Loucy (cell line): Measurements from ENCODE around the gene MOCS1.
"Not testable (repeated sequence)": the region's sequence is repeated elsewhere in the genome, so short reads cannot be mapped to it uniquely, and the experiment has no call there.

Experiments
- H2AFZ ChIP-seq: fragments of 200-600 bp; sonication (generic); 2 replicates; pipeline ENCODE4 v1.6.0; 2016; ENCODE audit warnings: antibody characterized with exemption, mild to moderate bottlenecking, low read length, moderate library complexity
- H3F3A ChIP-seq: fragments of 200-600 bp; 2 replicates; pipeline ENCODE4 v1.6.0; 2016; ENCODE audit warnings: antibody characterized with exemption, low read depth, mild to moderate bottlenecking
- H3K27me3 ChIP-seq: fragments of 200-600 bp; sonication (generic); 2 replicates; pipeline ENCODE4 v1.6.1; 2014; ENCODE audit warnings: low read length, mild to moderate bottlenecking; ENCODE audit not compliant: insufficient read depth, poor library complexity, severe bottlenecking
- H3K36me3 ChIP-seq: fragments of 200-600 bp; sonication (generic); 2 replicates; pipeline ENCODE4 v1.6.1; 2016; ENCODE audit warnings: low read length; ENCODE audit not compliant: insufficient read depth
- H3K4me1 ChIP-seq: fragments of 200-600 bp; sonication (generic); 2 replicates; pipeline ENCODE4 v1.5.1; 2014; ENCODE audit warnings: low read length, mild to moderate bottlenecking; ENCODE audit not compliant: insufficient read depth, poor library complexity, severe bottlenecking
- H3K4me2 ChIP-seq: fragments of 200-600 bp; sonication (generic); 2 replicates; pipeline ENCODE4 v1.6.0; 2014; ENCODE audit warnings: antibody characterized with exemption, low read length, low read depth, mild to moderate bottlenecking; ENCODE audit not compliant: poor library complexity, severe bottlenecking
- H3K4me3 ChIP-seq: fragments of 200-600 bp; sonication (generic); 2 replicates; pipeline ENCODE4 v1.5.1; 2014; ENCODE audit warnings: low read length, mild to moderate bottlenecking, mixed read lengths; ENCODE audit not compliant: poor library complexity, severe bottlenecking
- H3K79me2 ChIP-seq: fragments of 200-600 bp; sonication (generic); 2 replicates; pipeline ENCODE4 v1.6.1; 2014; ENCODE audit warnings: low read length; ENCODE audit not compliant: insufficient read depth
- H3K9ac ChIP-seq: fragments of 200-600 bp; sonication (generic); 2 replicates; pipeline ENCODE4 v1.6.0; 2014; ENCODE audit warnings: mild to moderate bottlenecking, low read depth, low read length, moderate library complexity; ENCODE audit not compliant: poor library complexity, severe bottlenecking
- H3K9me2 ChIP-seq: fragments of 200-600 bp; sonication (generic); replicated peaks from 2 replicates; pipeline ENCODE4 v1.6.1; 2016; ENCODE audit warnings: low read depth, low read length, mixed read lengths
- H3K9me3 ChIP-seq: fragments of 200-600 bp; sonication (generic); 2 replicates; pipeline ENCODE4 v1.6.1; 2014; ENCODE audit warnings: mild to moderate bottlenecking, antibody characterized with exemption, low read length, low read depth; ENCODE audit not compliant: insufficient read depth
- H4K20me1 ChIP-seq: fragments of 200-600 bp; sonication (generic); 2 replicates; pipeline ENCODE4 v1.6.0; 2014; ENCODE audit warnings: antibody characterized with exemption, low read length, mild to moderate bottlenecking; ENCODE audit not compliant: insufficient read depth, poor library complexity, severe bottlenecking
- EZH2phosphoT487 ChIP-seq: fragments of 200-600 bp; IDR thresholded peaks from 2 replicates; pipeline ENCODE4 v1.6.1; 2018; ENCODE audit warnings: antibody characterized with exemption, mild to moderate bottlenecking, moderate library complexity, borderline replicate concordance
- TF ChIP-seq, protein P1 (sequence below): fragments of 200-600 bp; sonication (generic); conservative IDR thresholded peaks from 2 replicates; pipeline ENCODE4 v1.5.1; 2014; ENCODE audit warnings: mild to moderate bottlenecking, antibody characterized with exemption, low read length

The MOCS1 gene

DNA sequence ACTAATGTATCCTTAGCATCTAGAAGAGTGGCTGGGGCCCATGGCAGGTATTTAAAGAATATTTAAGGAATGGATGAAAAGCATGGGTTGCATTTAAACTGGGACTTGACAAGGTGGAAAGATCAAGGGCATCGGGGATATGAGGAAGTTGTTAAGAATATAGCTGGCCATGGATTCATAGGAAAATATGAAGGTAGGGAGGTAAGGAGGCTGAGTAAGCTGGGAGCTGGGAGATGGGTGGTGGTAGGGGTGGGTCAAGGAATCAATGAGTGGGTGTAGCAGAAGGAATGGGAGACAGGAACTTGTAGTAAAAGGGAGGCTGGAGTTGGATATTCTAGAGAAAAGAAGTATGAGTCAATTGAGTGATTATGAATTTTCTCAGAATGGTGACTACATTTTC lies 44.0 kb upstream of the MOCS1 start:
- Histone ChIP-seq H3K27me3 (no peaks in the 10 kb centered on the region), H3K36me3 (no peaks in the 10 kb centered on the region), H3K4me2 (no peak overlapping the region), H3K79me2 (no peaks in the 10 kb centered on the region), H3K9me2 (no peaks in the 10 kb centered on the region), H2AFZ (no peak overlapping the region), H3K4me3 (no peak overlapping the region), H4K20me1 (no peaks in the 10 kb centered on the region), H3F3A (no peaks in the 10 kb centered on the region), H3K9ac (no peak overlapping the region), H3K4me1 (no peaks in the 10 kb centered on the region), H3K9me3 (no peaks in the 10 kb centered on the region)
- TF ChIP-seq EZH2phosphoT487, result no peak
- TF ChIP-seq, protein P1, sequence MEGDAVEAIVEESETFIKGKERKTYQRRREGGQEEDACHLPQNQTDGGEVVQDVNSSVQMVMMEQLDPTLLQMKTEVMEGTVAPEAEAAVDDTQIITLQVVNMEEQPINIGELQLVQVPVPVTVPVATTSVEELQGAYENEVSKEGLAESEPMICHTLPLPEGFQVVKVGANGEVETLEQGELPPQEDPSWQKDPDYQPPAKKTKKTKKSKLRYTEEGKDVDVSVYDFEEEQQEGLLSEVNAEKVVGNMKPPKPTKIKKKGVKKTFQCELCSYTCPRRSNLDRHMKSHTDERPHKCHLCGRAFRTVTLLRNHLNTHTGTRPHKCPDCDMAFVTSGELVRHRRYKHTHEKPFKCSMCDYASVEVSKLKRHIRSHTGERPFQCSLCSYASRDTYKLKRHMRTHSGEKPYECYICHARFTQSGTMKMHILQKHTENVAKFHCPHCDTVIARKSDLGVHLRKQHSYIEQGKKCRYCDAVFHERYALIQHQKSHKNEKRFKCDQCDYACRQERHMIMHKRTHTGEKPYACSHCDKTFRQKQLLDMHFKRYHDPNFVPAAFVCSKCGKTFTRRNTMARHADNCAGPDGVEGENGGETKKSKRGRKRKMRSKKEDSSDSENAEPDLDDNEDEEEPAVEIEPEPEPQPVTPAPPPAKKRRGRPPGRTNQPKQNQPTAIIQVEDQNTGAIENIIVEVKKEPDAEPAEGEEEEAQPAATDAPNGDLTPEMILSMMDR, result no peak

DNA sequence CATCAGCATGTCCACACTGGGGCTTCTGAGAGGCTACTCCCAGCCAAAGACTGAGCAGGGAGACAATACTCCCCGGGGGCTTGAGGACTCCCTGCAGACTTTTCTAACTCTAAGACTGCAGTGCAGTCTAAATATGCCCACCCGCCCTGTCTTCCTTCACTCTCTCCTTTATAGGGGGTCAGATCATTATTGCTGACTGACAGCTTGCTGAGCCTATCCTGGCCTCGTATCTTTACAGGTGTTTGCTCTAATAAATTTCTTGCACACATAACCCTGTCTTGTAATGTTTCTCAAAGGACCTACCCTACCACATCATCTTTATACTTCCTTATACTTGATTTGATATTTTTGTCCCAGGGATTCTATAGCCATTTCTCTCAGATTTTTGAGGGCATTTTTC lies 39.4 kb upstream of the MOCS1 start:
- H3K79me2 ChIP-seq, result no peaks in the 10 kb centered on the region
- H4K20me1 ChIP-seq, result no peaks in the 10 kb centered on the region
- no peak overlapping the region for H3K4me3 ChIP-seq
- H3K4me2 ChIP-seq, result no peak overlapping the region
- H3K9me3 ChIP-seq, result no peaks in the 10 kb centered on the region
- no peaks in the 10 kb centered on the region for H3K27me3 ChIP-seq
- H2AFZ ChIP-seq, result no peak overlapping the region
- H3F3A ChIP-seq, result no peaks in the 10 kb centered on the region
- TF ChIP-seq, protein P1, result no peak
- no peak for TF ChIP-seq EZH2phosphoT487
- no peaks in the 10 kb centered on the region for H3K4me1 ChIP-seq
- no peaks in the 10 kb centered on the region for H3K9me2 ChIP-seq
- no peak overlapping the region for H3K9ac ChIP-seq
- H3K36me3 ChIP-seq, result no peaks in the 10 kb centered on the region

DNA sequence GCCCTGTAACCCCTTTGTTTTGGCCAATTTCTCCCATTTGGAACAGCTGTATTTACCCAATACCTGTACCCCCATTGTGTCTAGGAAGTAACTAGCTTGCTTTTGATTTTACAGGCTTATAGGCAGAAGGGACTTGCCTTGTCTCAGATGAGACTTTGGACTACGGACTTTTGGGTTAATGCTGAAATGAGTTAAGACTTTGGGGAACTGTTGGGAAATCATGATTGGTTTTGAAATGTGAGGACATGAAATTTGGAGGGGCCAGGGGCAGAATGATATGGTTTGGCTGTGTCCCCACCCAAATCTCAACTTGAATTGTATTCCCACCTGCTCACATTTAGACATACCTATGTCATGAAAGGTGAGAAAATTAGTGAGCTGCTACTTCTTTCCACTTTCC lies 38.5 kb upstream of the MOCS1 start:
- not testable (repeated sequence) for H2AFZ ChIP-seq, H3K9me2 ChIP-seq, H3K4me1 ChIP-seq, H3K4me3 ChIP-seq, H3K79me2 ChIP-seq, H3F3A ChIP-seq, H3K9me3 ChIP-seq, H3K36me3 ChIP-seq, H3K9ac ChIP-seq, H3K4me2 ChIP-seq, H4K20me1 ChIP-seq, H3K27me3 ChIP-seq

DNA sequence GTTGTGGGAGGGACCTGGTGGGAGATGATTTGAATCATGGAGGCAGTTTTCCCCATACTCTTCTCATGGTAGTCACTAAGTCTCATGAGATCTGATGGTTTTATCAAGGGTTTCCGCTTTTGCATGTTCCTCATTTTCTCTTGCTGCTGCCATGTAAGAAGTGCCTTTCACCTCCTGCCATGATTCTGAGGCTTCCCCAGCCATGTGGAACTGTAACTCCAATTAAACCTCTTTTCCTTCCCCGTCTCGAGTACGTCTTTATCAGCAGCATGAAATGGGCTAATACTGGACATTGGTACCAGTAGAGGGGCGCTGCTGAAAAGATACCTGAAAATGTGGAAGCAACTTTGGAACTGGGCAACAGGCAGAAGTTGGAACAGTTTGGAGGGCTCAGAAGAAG lies 36.9 kb upstream of the MOCS1 start:
- H2AFZ ChIP-seq, H3K9me3 ChIP-seq, H3K9me2 ChIP-seq, H3K9ac ChIP-seq, H4K20me1 ChIP-seq, H3F3A ChIP-seq, H3K36me3 ChIP-seq, H3K4me1 ChIP-seq, H3K79me2 ChIP-seq, H3K4me2 ChIP-seq, H3K27me3 ChIP-seq, H3K4me3 ChIP-seq: not testable (repeated sequence)
